ENCODE results near the gene RAB3B. TPM values are rescaled to one million over a fixed set of nuclear protein-coding genes. Genes with fewer than 3 reads are reported as not detected.

RAB3B gene
- total and polyA plus RNA-seq, 11 donors, result 0.02 to 0.14 (median 0.11) TPM; not detected in 8

DNA sequence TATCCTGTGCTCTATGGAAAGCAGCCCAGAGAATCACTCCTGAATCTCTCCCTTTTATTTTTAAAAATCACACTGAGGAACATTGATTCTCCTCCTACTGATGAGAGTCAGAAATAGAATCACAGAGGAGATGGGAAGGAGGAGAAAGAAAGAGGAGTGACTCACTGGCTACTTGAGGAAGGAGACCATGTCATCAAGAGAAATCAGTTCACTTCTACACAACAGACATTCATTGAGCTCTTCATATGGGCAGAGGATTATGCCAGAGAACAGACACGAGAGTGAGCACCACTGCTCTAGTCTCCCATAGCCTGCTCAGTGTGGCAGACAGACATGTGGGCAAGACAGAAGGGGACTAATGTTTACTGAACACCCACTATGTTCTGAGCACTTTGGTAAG lies 44.2 kb downstream of the RAB3B start:
- WGBS, 4 donors, result 76 to 88% (median 78%) methylated on average over 1 of the region's 1 CpG
- intact Hi-C loops (cut with DNase I), result no loop called here
- TF ChIP-seq, protein P1, sequence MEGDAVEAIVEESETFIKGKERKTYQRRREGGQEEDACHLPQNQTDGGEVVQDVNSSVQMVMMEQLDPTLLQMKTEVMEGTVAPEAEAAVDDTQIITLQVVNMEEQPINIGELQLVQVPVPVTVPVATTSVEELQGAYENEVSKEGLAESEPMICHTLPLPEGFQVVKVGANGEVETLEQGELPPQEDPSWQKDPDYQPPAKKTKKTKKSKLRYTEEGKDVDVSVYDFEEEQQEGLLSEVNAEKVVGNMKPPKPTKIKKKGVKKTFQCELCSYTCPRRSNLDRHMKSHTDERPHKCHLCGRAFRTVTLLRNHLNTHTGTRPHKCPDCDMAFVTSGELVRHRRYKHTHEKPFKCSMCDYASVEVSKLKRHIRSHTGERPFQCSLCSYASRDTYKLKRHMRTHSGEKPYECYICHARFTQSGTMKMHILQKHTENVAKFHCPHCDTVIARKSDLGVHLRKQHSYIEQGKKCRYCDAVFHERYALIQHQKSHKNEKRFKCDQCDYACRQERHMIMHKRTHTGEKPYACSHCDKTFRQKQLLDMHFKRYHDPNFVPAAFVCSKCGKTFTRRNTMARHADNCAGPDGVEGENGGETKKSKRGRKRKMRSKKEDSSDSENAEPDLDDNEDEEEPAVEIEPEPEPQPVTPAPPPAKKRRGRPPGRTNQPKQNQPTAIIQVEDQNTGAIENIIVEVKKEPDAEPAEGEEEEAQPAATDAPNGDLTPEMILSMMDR (IDR thresholded peaks at IDR 0.05), result no peak
- TF ChIP-seq POLR2A (IDR thresholded peaks at IDR 0.05), result no peak
- H3K36me3 ChIP-seq, result no peaks in the 10 kb centered on the region
- no peaks in the 10 kb centered on the region for H3K4me1 ChIP-seq
- peaks cover 0 to 23% (median 7%) of the 10 kb centered on the region in 12 donors for H3K9me3 ChIP-seq
- no peak for DNase-seq
- no peak overlapping the region for H3K27ac ChIP-seq
- peaks cover 0 to 7% (median 0%) of the 10 kb centered on the region in 9 donors for H3K27me3 ChIP-seq
- ATAC-seq, result no peak
- H3K4me3 ChIP-seq, result no peak overlapping the region

DNA sequence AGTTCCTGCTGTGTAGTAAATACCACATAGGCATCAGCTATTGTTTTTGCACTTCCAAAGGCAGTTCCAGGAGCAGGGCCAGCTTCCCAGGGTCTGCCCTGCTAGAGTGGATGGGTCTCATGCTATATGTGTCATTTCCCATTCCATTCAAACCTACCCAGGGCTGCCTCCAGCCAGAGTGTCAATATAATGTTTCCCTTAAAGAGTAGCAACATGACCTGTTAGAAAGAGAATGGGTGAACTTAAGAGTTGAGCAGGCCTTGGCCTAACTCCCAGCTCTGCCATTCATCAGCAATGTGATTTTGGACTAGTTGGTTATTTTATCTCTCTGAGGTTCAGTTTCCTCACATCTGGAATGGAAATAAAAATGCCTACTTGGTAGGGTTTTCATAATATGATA lies 44.9 kb downstream of the RAB3B start:
- H3K27ac ChIP-seq, result no peak overlapping the region
- H3K9me3 ChIP-seq, result peaks cover 0 to 30% (median 10%) of the 10 kb centered on the region in 12 donors
- no peaks in the 10 kb centered on the region for H3K27me3 ChIP-seq
- TF ChIP-seq, protein P1 (IDR thresholded peaks at IDR 0.05), result no peak
- TF ChIP-seq POLR2A (IDR thresholded peaks at IDR 0.05), result no peak
- no peaks in the 10 kb centered on the region for H3K36me3 ChIP-seq
- no peak for ATAC-seq
- no peaks in the 10 kb centered on the region for H3K4me1 ChIP-seq
- intact Hi-C loops (cut with DNase I), result no loop called here
- no peak for DNase-seq
- no peak overlapping the region for H3K4me3 ChIP-seq

DNA sequence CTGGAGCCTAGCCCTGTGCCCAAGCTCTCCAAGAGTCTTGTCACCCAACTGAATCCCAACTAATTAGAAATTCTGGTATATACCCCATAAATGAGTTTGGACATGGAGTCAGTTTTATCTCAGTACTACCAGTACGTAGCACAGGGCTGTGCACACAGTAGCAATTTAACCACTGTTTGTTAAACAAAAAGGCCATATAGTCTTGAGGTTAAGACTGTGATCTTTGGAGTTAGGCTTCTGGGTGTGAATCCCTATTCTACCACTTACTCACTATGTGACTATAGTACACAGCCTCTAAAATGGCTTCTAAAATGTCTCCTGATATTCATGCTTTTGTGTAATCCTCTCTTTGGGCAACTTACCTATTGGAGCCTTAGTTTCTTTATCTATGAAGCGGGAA lies 48.2 kb downstream of the RAB3B start:
- intact Hi-C loops (cut with DNase I), result no loop called here
- ATAC-seq, result no peak

DNA sequence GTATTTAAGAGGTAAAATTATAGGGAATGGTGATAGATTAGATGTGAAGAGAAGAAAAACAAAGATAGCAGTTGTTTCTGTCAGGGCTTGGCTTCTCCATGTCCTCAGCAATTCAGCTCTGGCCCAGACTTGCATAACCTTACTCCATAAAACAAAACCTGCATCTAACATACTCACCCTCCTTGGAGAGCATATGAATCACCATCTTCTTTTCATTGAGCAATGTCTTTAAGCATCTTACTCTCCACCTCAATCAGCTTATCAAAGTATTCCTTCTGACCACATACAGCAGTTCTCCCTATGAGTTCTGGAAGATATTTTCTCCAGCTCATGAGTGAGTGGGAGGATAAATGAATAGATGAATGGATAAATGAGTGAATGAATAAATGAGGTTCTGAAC lies 49.0 kb downstream of the RAB3B start:
- ATAC-seq (no peak), DNase-seq (no peak)
- Histone ChIP-seq H3K27me3 (no peaks in the 10 kb centered on the region), H3K4me3 (no peak overlapping the region), H3K9me3 (peaks cover 0 to 21% (median 9%) of the 10 kb centered on the region in 12 donors), H3K27ac (no peak overlapping the region), H3K4me1 (no peaks in the 10 kb centered on the region), H3K36me3 (no peaks in the 10 kb centered on the region)
- intact Hi-C loops (cut with DNase I), result no loop called here
- TF ChIP-seq, protein P1 (IDR thresholded peaks at IDR 0.05), result no peak
- TF ChIP-seq POLR2A (IDR thresholded peaks at IDR 0.05), result no peak

More for the DNA sequence above, 48.2 kb downstream of the RAB3B start:
- DNase-seq, result no peak
- H3K4me3 ChIP-seq, result no peak overlapping the region
- WGBS, 4 donors, result 80 to 93% (median 89%) methylated on average over 2 of the region's 2 CpGs
- H3K27ac ChIP-seq, result no peak overlapping the region
- no peaks in the 10 kb centered on the region for H3K36me3 ChIP-seq
- peaks cover 0 to 21% (median 9%) of the 10 kb centered on the region in 12 donors for H3K9me3 ChIP-seq
- TF ChIP-seq POLR2A (IDR thresholded peaks at IDR 0.05), result no peak
- TF ChIP-seq, protein P1 (IDR thresholded peaks at IDR 0.05), result no peak
- no peaks in the 10 kb centered on the region for H3K4me1 ChIP-seq
- no peaks in the 10 kb centered on the region for H3K27me3 ChIP-seq

Data from heart left ventricle (tissue), 16 donors.